WI38 (cell line): Measurements from ENCODE around the gene ETFBKMT.

Experiments
- H3K4me3 ChIP-seq: 2 replicates; pipeline ENCODE4 v1.5.1; 2011; ENCODE audit warnings: low read depth, mild to moderate bottlenecking, control low read depth, low read length
- CTCF ChIP-seq: IDR thresholded peaks from 2 replicates; pipeline ENCODE4 v1.5.1; 2012; ENCODE audit warnings: low read depth, mild to moderate bottlenecking, control low read depth, low read length

Gene ETFBKMT, protein sequence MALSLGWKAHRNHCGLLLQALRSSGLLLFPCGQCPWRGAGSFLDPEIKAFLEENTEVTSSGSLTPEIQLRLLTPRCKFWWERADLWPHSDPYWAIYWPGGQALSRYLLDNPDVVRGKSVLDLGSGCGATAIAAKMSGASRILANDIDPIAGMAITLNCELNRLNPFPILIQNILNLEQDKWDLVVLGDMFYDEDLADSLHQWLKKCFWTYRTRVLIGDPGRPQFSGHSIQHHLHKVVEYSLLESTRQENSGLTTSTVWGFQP

DNA sequence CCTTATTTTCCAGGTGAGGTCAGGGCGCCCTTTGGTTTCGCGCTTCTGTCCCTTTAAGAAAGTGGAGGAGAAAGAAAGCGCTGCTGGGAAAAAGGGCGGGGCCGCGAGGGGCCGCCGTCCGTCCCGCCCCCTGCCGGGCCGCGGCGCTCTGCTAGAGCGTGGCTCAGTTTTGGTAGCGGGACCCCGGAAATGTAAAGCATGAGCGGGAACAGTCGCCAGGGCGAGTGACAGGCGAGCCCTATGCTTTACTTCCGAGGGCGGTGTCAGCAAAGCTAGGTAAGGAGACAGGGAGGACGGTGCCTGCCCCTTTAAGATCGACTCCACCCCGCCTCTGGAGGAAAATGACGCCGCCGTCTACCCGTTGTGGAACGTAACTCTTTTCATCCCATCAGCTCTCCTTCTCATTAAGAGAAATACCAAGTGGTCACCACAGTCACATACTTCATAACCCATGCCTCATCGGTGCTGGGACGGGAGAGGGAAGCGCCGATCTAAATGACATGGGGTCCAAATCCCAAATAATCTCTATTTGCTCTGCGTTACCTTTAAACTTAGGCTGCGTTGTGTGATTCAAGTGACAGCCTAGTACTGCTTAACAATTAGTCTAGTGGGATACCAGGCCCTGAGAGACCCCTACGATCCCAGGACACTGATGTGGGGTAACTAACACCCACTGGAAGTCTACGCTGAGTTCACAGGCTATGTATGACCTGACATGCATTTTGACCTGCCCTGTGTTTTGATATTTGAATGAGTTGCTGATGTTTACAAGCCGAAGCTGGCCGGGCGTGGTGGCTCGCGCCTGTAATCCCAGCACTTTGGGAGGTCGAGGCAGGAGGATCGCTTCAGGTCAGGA lies at the start of gene ETFBKMT:
Gene ETFBKMT, plus strand, starts transcription at position 602 of the 856 bp plus-strand sequence. CDS start 2,266 bp downstream, outside the sequence.
- H3K4me3 ChIP-seq, result peak within 1 kb of the TSS; percentile 83
- TF ChIP-seq CTCF, result peak; percentile 31; the same call in 1 of the 2 replicates

DNA sequence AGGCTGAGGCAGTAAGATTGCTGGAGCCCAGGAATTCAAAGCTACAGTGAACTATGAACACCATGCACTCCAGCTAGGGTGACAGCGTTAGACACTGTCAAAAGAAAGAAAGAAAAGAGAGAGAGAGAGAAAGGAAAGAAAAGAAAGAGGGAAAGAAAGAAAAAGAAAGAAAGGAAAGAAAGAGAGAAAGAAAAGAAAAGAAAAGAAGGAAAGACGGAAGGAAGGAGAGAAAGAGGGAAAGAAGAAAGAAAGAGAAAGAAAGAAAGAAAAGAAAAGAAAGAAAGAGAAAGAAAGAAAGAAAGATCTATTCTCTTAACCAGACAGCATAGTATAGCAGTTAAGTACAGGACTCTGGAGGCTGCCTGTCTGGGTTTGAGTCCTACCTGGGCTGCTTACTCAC lies 46.7 kb upstream of the ETFBKMT start:
- no peak for TF ChIP-seq CTCF
- no peak overlapping the region for H3K4me3 ChIP-seq

DNA sequence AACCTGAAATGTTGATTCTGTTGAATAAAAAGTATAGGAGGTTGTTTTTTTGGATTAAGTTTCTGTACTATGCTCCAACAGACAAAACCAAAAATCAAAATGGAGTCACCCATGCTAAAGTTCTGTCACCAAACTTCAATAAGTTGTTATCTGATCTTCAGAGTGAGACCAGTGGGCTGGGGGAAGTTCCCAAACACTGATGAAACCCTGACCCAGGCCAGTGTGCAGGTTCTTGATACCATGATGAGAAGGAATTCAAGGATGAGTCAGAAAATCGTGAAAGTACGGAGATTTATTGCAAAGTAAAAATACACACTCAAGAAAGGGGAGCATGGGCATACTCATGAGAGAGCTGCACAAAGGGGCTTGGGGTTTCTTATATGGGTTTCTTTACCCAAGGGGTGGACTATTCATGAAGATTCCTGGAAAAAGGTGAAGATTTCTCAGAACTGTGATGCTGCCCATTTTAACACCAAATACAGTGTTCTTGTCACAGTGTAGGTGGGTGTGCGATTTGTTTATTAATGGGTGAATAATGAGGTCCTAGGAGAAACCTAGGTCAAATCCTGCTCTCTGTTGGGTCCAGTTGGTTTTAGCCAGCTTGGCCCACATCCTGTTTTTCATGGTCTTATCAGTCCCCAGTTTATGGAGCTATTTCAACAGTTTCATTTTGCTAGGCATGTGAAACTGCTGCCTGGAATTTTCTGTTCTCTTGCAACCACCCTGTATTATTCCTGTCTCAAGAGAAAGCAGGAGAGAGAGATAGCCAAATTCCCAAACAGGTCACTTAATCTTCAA lies 41.1 kb upstream of the ETFBKMT start:
- TF ChIP-seq CTCF, result no peak
- H3K4me3 ChIP-seq, result no peak overlapping the region

DNA sequence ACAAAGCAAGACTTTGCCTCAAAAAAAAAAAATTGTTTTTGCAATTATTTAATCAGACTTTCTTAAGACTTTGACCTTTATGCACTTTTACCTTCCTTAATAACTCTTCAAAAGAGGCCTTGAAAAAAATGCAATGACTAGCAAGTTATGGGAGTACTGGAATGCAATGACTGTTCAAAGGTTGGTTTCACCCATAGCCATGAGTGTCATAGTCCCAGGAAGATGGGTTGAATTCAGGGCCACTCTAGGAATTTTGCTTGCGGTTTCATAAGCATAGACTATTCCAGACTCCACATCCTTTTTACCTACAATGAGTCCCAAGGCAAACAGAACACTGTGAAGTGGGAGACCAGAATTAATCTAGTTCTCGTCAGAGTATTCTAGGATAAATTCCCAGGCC lies 39.2 kb upstream of the ETFBKMT start:
- no peak overlapping the region for H3K4me3 ChIP-seq
- no peak for TF ChIP-seq CTCF

GRCh38 chr12:31622038-31622437 lies 37.5 kb upstream of the ETFBKMT start:
- H3K4me3 ChIP-seq, result no peak overlapping the region
- no peak for TF ChIP-seq CTCF

- no peak overlapping the region for H3K4me3 ChIP-seq
- TF ChIP-seq CTCF, result no peak
Observed at GRCh38 chr12:31626270-31626995, 33.1 kb upstream of the ETFBKMT start.
